Prostate gland (tissue), 2 donors: ENCODE results near the gene ZNF385B. TPM values are rescaled to one million over a fixed set of nuclear protein-coding genes. Genes with fewer than 3 reads are reported as not detected.

Source experiments
- DNase-seq: peaks from one replicate; pipeline ENCODE4 v3.0.0-alpha.2; 2019; ENCODE audit warnings: low spot score
- H3K27ac ChIP-seq, 2 donors: fragments of 200-600 bp; sonication (generic); 2 replicates each; pipeline ENCODE4 v1.5.1; 2017 to 2019
- H3K27me3 ChIP-seq: fragments of 200-600 bp; sonication (generic); replicated peaks from 2 replicates; pipeline ENCODE4 v1.5.1; 2019; ENCODE audit not compliant: insufficient read depth
- H3K36me3 ChIP-seq, 2 donors: fragments of 200-600 bp; sonication (generic); 1 replicate in 1 of 2; 2 replicates in 1 of 2; pipeline versions ENCODE4 v1.5.1 to v1.8.1; 2017 to 2019
- H3K4me1 ChIP-seq: fragments of 200-600 bp; sonication (generic); replicated peaks from 2 replicates; pipeline ENCODE4 v1.5.1; 2019
- H3K4me3 ChIP-seq, 2 donors: fragments of 200-600 bp; sonication (generic); 2 replicates each; pipeline ENCODE4 v1.5.1; 2017 to 2019
- H3K9me3 ChIP-seq: fragments of 200-600 bp; sonication (generic); 2 replicates; pipeline ENCODE4 v1.5.1; 2017
- CTCF ChIP-seq, 4 experiments: fragments of 200-600 bp in 2 of 4; fragments of 450-650 bp in 2 of 4; sonication (generic) in 2 of 4; IDR thresholded peaks; 1 replicate in 3 of 4; 2 replicates in 1 of 4; pipeline ENCODE4 v1.5.1; 2016 to 2019; ENCODE audit warnings: antibody characterized with exemption in 4 of 4, mild to moderate bottlenecking in 2 of 4, moderate library complexity in 2 of 4
- POLR2A ChIP-seq: fragments of 450-650 bp; IDR thresholded peaks from one replicate; pipeline ENCODE4 v1.6.1; 2016; ENCODE audit warnings: antibody characterized with exemption, mild to moderate bottlenecking
- POLR2AphosphoS5 ChIP-seq: sonication (generic); formaldehyde crosslinking; IDR thresholded peaks from one replicate; pipeline ENCODE4 v1.6.1; 2017; ENCODE audit warnings: antibody characterized with exemption
- WGBS: methylation state at CpG from one replicate; pipeline ENCODE4 v1.1.5; 2018; 5-methylcytosine and 5-hydroxymethylcytosine counted together
- intact Hi-C: fragments of 100-400 bp; cut with DNase I; formaldehyde crosslinking; loops from one replicate; pipeline ENCODE4 v1.14.2; 2022
- total RNA-seq, 2 donors: library from RNA; depleted of rRNA; stranded (reverse); fragments of >200 nt; gene quantifications; one replicate each; pipeline ENCODE4 v1.1.0, GENCODE V29; 2016

The ZNF385B gene
- total RNA-seq, 2 donors from 2014 or later: 4.9 to 35.7 TPM

GRCh38 chr2:179884193-179884592 lies 22.8 kb upstream of the ZNF385B start:
- TF ChIP-seq CTCF (IDR thresholded peaks at IDR 0.05) (no peak), POLR2AphosphoS5 (no peak), POLR2A (no peak)
- H3K27ac ChIP-seq: no peak overlapping the region
- no peaks in the 10 kb centered on the region for H3K4me1 ChIP-seq
- 72% methylated on average over 8 of the region's 8 CpGs for WGBS
- H3K36me3 ChIP-seq: no peaks in the 10 kb centered on the region
- H3K27me3 ChIP-seq: no peaks in the 10 kb centered on the region
- intact Hi-C loops: no loop called here
- DNase-seq: no peak
- H3K4me3 ChIP-seq: no peak overlapping the region
- no peaks in the 10 kb centered on the region for H3K9me3 ChIP-seq

GRCh38 chr2:179882851-179883806 lies 21.7 kb upstream of the ZNF385B start:
- WGBS: 83% methylated on average over 6 of the region's 6 CpGs
- intact Hi-C loops: no loop called here
- no peaks in the 10 kb centered on the region for H3K27me3 ChIP-seq
- no peak for TF ChIP-seq POLR2A
- no peak for TF ChIP-seq POLR2AphosphoS5
- TF ChIP-seq CTCF (IDR thresholded peaks at IDR 0.05): no peak
- no peaks in the 10 kb centered on the region for H3K36me3 ChIP-seq
- no peak overlapping the region for H3K4me3 ChIP-seq
- no peaks in the 10 kb centered on the region for H3K9me3 ChIP-seq
- no peak overlapping the region for H3K27ac ChIP-seq
- DNase-seq: no peak
- no peaks in the 10 kb centered on the region for H3K4me1 ChIP-seq

DNA sequence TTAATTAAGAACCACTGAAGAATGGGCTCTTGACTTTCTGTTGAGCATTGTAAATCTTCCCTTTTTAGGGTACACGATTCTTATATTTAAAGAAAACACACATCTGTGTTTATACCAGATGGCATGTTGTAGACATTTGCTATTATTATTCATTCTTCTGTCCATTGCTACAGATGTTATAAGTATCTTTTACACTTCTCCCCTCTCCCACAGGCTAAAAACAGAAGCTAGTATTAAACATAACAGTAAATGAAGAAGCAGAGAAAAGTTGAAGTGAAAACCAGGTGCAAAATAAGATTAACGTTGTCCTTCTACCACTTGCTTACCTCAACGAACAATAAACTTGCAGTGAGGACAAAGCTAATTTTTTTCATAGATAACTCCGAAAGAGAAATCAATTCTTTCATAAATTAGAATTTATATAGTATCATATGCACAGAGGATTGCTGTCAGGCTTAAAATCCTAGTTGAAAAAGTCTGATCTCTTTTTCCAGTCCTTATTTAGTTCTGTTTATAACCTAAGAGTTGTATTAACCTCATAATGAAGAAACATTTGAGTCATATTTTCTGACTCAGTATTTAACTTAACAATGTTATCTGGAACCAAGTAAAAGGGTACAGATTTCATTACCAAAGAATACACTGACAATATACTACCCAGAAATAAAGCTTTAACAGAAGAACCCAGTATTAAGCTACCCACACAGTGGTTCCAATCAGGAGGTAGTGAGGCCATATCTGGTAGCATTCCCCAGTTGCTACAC lies 16.4 kb upstream of the ZNF385B start:
- 83% methylated on average over 4 of the region's 4 CpGs for WGBS
- TF ChIP-seq POLR2AphosphoS5 (no peak), CTCF (IDR thresholded peaks at IDR 0.05) (no peak), POLR2A (no peak)
- no peak overlapping the region for H3K27ac ChIP-seq

GRCh38 chr2:179876266-179876665 lies 14.9 kb upstream of the ZNF385B start:
- no peak for DNase-seq
- no peaks in the 10 kb centered on the region for H3K27me3 ChIP-seq
- TF ChIP-seq POLR2A (no peak), POLR2AphosphoS5 (no peak), CTCF (IDR thresholded peaks at IDR 0.05) (no peak)
- 84% methylated on average over 1 of the region's 1 CpG for WGBS
- intact Hi-C loops: no loop called here
- no peaks in the 10 kb centered on the region for H3K36me3 ChIP-seq
- no peaks in the 10 kb centered on the region for H3K9me3 ChIP-seq
- H3K27ac ChIP-seq: no peak overlapping the region
- H3K4me1 ChIP-seq: no peaks in the 10 kb centered on the region
- no peak overlapping the region for H3K4me3 ChIP-seq

More for the DNA sequence above, 16.4 kb upstream of the ZNF385B start:
- no peak for DNase-seq
- Histone ChIP-seq H3K4me1 (no peaks in the 10 kb centered on the region), H3K4me3 (no peak overlapping the region), H3K9me3 (no peaks in the 10 kb centered on the region), H3K36me3 (no peaks in the 10 kb centered on the region), H3K27me3 (no peaks in the 10 kb centered on the region)
- intact Hi-C loops: no loop called here
